ENCODE results near the gene NSD1.
A peak's percentile ranks its signal among the peaks of the same experiment; 100 is the strongest.

The NSD1 gene

GRCh38 chr5:177133096-177133852 lies at the start of gene NSD1:
TSS of gene NSD1 (plus strand) at chr5:177133773. CDS start at chr5:177135104, 1,331 bp downstream.
- peak; percentile 81 to 87 (median 85) for DNase-seq (ENCODE audit: low read depth in 3 of 3)

GRCh38 chr5:177084175-177084574 lies 49.4 kb upstream of the NSD1 start:
- DNase-seq (ENCODE audit: low read depth in 3 of 3), result no peak

GRCh38 chr5:177085985-177086653 lies 47.5 kb upstream of the NSD1 start:
- DNase-seq (ENCODE audit: low read depth in 3 of 3), result no peak

- peak; percentile 35 to 47 (median 44) for DNase-seq (ENCODE audit: low read depth in 3 of 3)
Measured at GRCh38 chr5:177086654-177087397, 46.7 kb upstream of the NSD1 start, which contains the start of gene FGFR4. TSS of gene FGFR4 (plus strand) at chr5:177086915. CDS start at chr5:177089603, 2,688 bp downstream.

- DNase-seq (ENCODE audit: low read depth in 3 of 3), result no peak
Measured at GRCh38 chr5:177087398-177088005, 46.1 kb upstream of the NSD1 start.

GRCh38 chr5:177089127-177089526 lies 44.4 kb upstream of the NSD1 start:
- no peak for DNase-seq (ENCODE audit: low read depth in 3 of 3)

- DNase-seq (ENCODE audit: low read depth in 3 of 3), result no peak
Measured at GRCh38 chr5:177089825-177090641, 43.5 kb upstream of the NSD1 start.

GRCh38 chr5:177090813-177091212 lies 42.8 kb upstream of the NSD1 start:
- DNase-seq (ENCODE audit: low read depth in 3 of 3), result no peak

GRCh38 chr5:177091232-177091631 lies 42.3 kb upstream of the NSD1 start:
- no peak for DNase-seq (ENCODE audit: low read depth in 3 of 3)

GRCh38 chr5:177092178-177093081 lies 41.1 kb upstream of the NSD1 start:
- DNase-seq (ENCODE audit: low read depth in 3 of 3), result no peak

- DNase-seq (ENCODE audit: low read depth in 3 of 3), result no peak
Measured at GRCh38 chr5:177093082-177093712, 40.4 kb upstream of the NSD1 start.

- no peak for DNase-seq (ENCODE audit: low read depth in 3 of 3)
Measured at GRCh38 chr5:177093803-177094202, 39.8 kb upstream of the NSD1 start.

GRCh38 chr5:177094224-177095087 lies 39.1 kb upstream of the NSD1 start:
- no peak for DNase-seq (ENCODE audit: low read depth in 3 of 3)

- DNase-seq (ENCODE audit: low read depth in 3 of 3), result no peak
Measured at GRCh38 chr5:177095088-177095669, 38.4 kb upstream of the NSD1 start.

- DNase-seq (ENCODE audit: low read depth in 3 of 3), result no peak
Measured at GRCh38 chr5:177096162-177097015, 37.2 kb upstream of the NSD1 start.

- DNase-seq (ENCODE audit: low read depth in 3 of 3), result no peak
Measured at GRCh38 chr5:177097016-177097985, 36.3 kb upstream of the NSD1 start.

Data from stimulated activated CD4-positive, alpha-beta T cell treated with anti-CD3 and anti-CD28 coated beads, TNF-alpha, amount 100 ng/mL, for 4 hours (primary cell).